ENCODE results near the gene ZNF785. TPM values are rescaled to one million over a fixed set of nuclear protein-coding genes. Genes with fewer than 3 reads are reported as not detected.

The ZNF785 gene
- total RNA-seq = 3.7 and 23.6 TPM in 2 replicates

GRCh38 chr16:30585400-30586191, at the start of gene ZNF785:
Gene ZNF785 (minus strand): TSS chr16:30585697. CDS start chr16:30585611, 86 bp downstream.

GRCh38 chr16:30609926-30610839, 24.7 kb upstream of the ZNF785 start, which contains the start of gene ZNF689:
Gene ZNF689 (minus strand): TSS chr16:30610389. CDS start chr16:30610041, 348 bp downstream.

GRCh38 chr16:30571445-30572322, 13.8 kb downstream of the ZNF785 start, which contains the start of gene ZNF688:
Gene ZNF688 (minus strand): TSS chr16:30571714. CDS start chr16:30571629, 85 bp downstream.

DNA sequence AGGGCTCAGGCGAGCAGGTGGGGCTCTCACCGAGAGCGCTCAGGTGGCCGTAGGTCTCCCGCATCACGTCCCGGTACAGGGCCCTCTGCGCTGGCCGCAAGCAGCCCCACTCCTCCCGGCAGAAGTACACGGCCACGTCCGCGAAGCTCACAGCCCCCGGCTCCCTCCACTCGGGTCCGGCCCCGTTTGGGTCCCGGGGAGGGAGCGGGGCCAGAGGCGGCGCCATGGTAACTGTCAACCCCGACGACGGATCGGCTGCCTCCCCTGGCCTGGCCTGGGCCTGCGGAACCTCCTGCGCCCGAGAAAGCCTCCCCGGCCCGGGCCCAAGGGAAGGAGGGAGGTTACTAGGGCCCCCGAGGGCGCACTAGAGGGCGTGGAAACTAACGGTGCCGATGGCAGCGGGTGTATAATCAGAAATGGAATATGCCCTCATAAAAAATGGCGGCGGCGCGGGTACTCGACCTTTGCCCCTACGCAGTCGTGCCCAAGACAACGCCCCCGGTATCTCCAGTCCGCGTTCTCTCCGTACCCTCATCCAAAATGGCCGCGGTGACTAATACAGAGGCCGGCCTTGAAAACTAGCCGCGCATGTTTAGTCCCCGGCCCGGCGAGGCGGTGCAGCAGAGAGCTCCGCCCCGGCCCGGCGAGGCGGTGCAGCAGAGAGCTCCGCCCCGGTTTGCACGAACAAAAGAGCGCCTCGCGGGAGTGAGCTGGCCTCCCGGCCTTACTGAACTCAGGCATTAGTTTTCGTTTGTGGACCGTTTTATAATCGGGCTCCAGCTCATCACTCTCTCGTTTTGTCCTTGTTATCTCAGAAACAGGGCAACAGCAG, 27.3 kb downstream of the ZNF785 start, which contains the start of gene ZNF764:
ZNF764 (minus strand) TSS at position 418 of the 832 bp plus-strand sequence; CDS start at position 226, 192 bp downstream.

DNA sequence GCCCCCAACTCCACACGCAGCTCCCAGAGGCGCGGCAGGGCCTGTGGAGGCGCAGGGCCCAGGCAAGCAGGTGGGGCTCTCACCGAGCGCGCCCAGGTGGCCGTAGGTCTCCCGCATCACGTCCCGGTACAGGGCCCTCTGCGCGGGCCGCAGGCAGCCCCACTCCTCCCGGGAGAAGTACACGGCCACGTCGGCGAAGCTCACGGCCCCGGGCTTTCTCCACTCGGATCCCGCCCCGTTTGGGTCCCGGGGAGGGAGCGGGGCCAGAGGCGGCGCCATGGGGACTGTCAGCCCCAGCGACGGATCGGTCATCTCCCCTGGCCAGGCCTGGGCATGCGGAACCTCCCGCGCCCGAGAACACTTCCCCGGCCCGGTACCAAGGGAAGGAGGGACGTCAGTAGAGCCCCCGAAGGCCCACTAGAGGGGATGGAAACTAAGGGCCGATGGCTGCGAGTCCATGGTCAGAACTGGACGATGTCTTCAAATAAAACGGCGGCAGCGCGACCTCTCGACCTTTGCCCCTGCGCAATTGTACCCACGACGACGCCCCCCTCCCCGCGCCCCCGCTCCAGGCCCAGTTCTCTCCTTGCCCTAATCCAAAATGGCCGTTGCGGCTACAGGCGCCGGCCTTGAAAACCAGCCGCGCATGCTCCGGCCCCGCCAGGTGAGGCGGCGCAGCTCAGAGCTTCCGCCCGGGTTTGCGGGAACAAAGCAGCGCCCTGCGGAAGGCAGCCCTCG, 51.0 kb downstream of the ZNF785 start, which contains the start of gene ZNF747:
ZNF747 (minus strand) TSS at position 491 of the 738 bp plus-strand sequence; CDS start at position 312, 179 bp downstream.

Other genes with a start within 250 kb of the ZNF785 start
- gene CD2BP2, start 230.4 kb downstream of the ZNF785 start, total RNA-seq = 49.6 and 58.5 TPM in 2 replicates
- 42.7 and 45.6 TPM in 2 replicates for gene TBC1D10B, start 215.2 kb downstream of the ZNF785 start, total RNA-seq
- not detected in 2 replicates for gene MYL11, start 210.9 kb downstream of the ZNF785 start, total RNA-seq
- gene SEPTIN1, start 203.1 kb downstream of the ZNF785 start, total RNA-seq = not detected in 2 replicates
- gene ZNF48, start 190.3 kb downstream of the ZNF785 start, total RNA-seq = 7.2 and 9.7 TPM in 2 replicates
- gene ZNF771, start 178.1 kb downstream of the ZNF785 start, total RNA-seq = 9.9 and 11.8 TPM in 2 replicates
- 31.7 and 34.7 TPM in 2 replicates for gene DCTPP1, start 155.7 kb downstream of the ZNF785 start, total RNA-seq
- 16.0 and 19.0 TPM in 2 replicates for gene SEPHS2, start 139.8 kb downstream of the ZNF785 start, total RNA-seq
- not detected in 2 replicates for gene ITGAL, start 113.0 kb downstream of the ZNF785 start, total RNA-seq
- 21.9 and 29.4 TPM in 2 replicates for gene ZNF768, start 59.1 kb downstream of the ZNF785 start, total RNA-seq
- gene ZNF747, start 50.8 kb downstream of the ZNF785 start, total RNA-seq = 8.7 and 14.1 TPM in 2 replicates
- 5.5 and 6.2 TPM in 2 replicates for gene ZNF764, start 27.3 kb downstream of the ZNF785 start, total RNA-seq
- 17.6 and 21.8 TPM in 2 replicates for gene ZNF688, start 14.0 kb downstream of the ZNF785 start, total RNA-seq
- gene ZNF689, start 24.7 kb upstream of the ZNF785 start, total RNA-seq = 7.4 and 9.8 TPM in 2 replicates
- gene PRR14, start 65.3 kb upstream of the ZNF785 start, total RNA-seq = 9.5 and 19.3 TPM in 2 replicates
- gene FBRS, start 72.7 kb upstream of the ZNF785 start, total RNA-seq = 23.1 and 30.5 TPM in 2 replicates
- gene SRCAP, start 113.5 kb upstream of the ZNF785 start, total RNA-seq = 12.8 and 19.9 TPM in 2 replicates
- 38.6 and 46.6 TPM in 2 replicates for gene PHKG2, start 162.7 kb upstream of the ZNF785 start, total RNA-seq
- 4.6 and 6.9 TPM in 2 replicates for gene CFAP119, start 176.4 kb upstream of the ZNF785 start, total RNA-seq
- 80.1 and 86.3 TPM in 2 replicates for gene RNF40, start 176.6 kb upstream of the ZNF785 start, total RNA-seq
- 11.3 and 13.8 TPM in 2 replicates for gene ZNF629, start 201.5 kb upstream of the ZNF785 start, total RNA-seq

Measured in myometrial cell (primary cell).